GM18517 (cell line): ENCODE results near the gene TRIM61.
"Not testable (repeated sequence)": the region's sequence is repeated elsewhere in the genome, so short reads cannot be mapped to it uniquely, and the experiment has no call there.

Source experiments
- ATAC-seq: cut with Tn5 transposase; IDR thresholded peaks from one replicate; pipeline ENCODE4 v1.9.1; 2021; ENCODE audit warnings: mild to moderate bottlenecking, moderate library complexity; ENCODE audit not compliant: unreplicated experiment

Gene TRIM61

GRCh38 chr4:164959421-164959820 lies 18.0 kb downstream of the TRIM61 start:
- ATAC-seq: not testable (repeated sequence)

GRCh38 chr4:164956766-164957643 lies 20.5 kb downstream of the TRIM61 start:
- ATAC-seq: peak; percentile 99

GRCh38 chr4:164955107-164955805 lies 22.2 kb downstream of the TRIM61 start:
- no peak for ATAC-seq

GRCh38 chr4:164952551-164952950 lies 24.9 kb downstream of the TRIM61 start:
- ATAC-seq: no peak

- ATAC-seq: no peak
These were observed 27.9 kb downstream of the TRIM61 start for GRCh38 chr4:164949448-164950143.

GRCh38 chr4:164948975-164949374 lies 28.5 kb downstream of the TRIM61 start:
- no peak for ATAC-seq

- not testable (repeated sequence) for ATAC-seq
These were observed 29.5 kb downstream of the TRIM61 start for GRCh38 chr4:164948006-164948405.

GRCh38 chr4:164946810-164947209 lies 30.6 kb downstream of the TRIM61 start:
- ATAC-seq: no peak

GRCh38 chr4:164945146-164945545 lies 32.3 kb downstream of the TRIM61 start:
- no peak for ATAC-seq

- no peak for ATAC-seq
These were observed 34.3 kb downstream of the TRIM61 start for GRCh38 chr4:164943192-164943591.

GRCh38 chr4:164937576-164938270 lies 39.7 kb downstream of the TRIM61 start:
- peak; percentile 52 for ATAC-seq

- ATAC-seq: peak; percentile 62
These were observed 41.4 kb downstream of the TRIM61 start for GRCh38 chr4:164935865-164936606.

GRCh38 chr4:164935363-164935762 lies 42.1 kb downstream of the TRIM61 start:
- peak; percentile 59 for ATAC-seq

- no peak for ATAC-seq
These were observed 44.2 kb downstream of the TRIM61 start for GRCh38 chr4:164933244-164933643.

GRCh38 chr4:164931551-164932324 lies 45.7 kb downstream of the TRIM61 start:
- no peak for ATAC-seq

- no peak for ATAC-seq
These were observed 46.8 kb downstream of the TRIM61 start for GRCh38 chr4:164930647-164931046.

GRCh38 chr4:164927101-164927500 lies 50.4 kb downstream of the TRIM61 start:
- ATAC-seq: not testable (repeated sequence)

GRCh38 chr4:164926301-164926700 lies 51.2 kb downstream of the TRIM61 start:
- no peak for ATAC-seq

- no peak for ATAC-seq
These were observed 52.7 kb downstream of the TRIM61 start for GRCh38 chr4:164924670-164925238.
